Keratinocyte (primary cell): ENCODE data around the gene PNLDC1. TPM values are rescaled to one million over a fixed set of nuclear protein-coding genes. Genes with fewer than 3 reads are reported as not detected.
"Not testable (repeated sequence)": the region's sequence is repeated elsewhere in the genome, so short reads cannot be mapped to it uniquely, and the experiment has no call there.

Source experiments
- DNase-seq: peaks from one replicate; pipeline ENCODE4 v3.0.0-alpha.2; 2011; ENCODE audit warnings: low read depth, missing footprints, low spot score
- FAIRE-seq: peaks from 2 replicates; lab custom pipeline; 2011; peaks lifted over from hg19 to GRCh38; lab: Jason Lieb, UNC
- H2AFZ ChIP-seq: 2 replicates; pipeline ENCODE4 v1.6.0; 2012; ENCODE audit warnings: low read length, control low read depth, inconsistent platforms; ENCODE audit not compliant: control insufficient read depth
- H3K27ac ChIP-seq: 2 replicates; pipeline ENCODE4 v1.5.1; 2011; ENCODE audit warnings: low read length; ENCODE audit not compliant: control insufficient read depth, insufficient read depth
- H3K27me3 ChIP-seq: 3 replicates; pipeline ENCODE4 v1.6.0; 2011; ENCODE audit warnings: low read length; ENCODE audit not compliant: control insufficient read depth, insufficient read depth; ENCODE audit errors: extremely low read depth
- H3K36me3 ChIP-seq, 2 experiments: 2 replicates in 1 of 2; 3 replicates in 1 of 2; pipeline ENCODE4 v1.5.1; 2011; ENCODE audit warnings: low read length in 2 of 2, mild to moderate bottlenecking in 1 of 2; ENCODE audit not compliant: control insufficient read depth in 2 of 2, insufficient read depth in 2 of 2; ENCODE audit errors: extremely low read depth in 1 of 2
- H3K4me1 ChIP-seq: 3 replicates; pipeline ENCODE4 v1.5.1; 2011; ENCODE audit warnings: low read length; ENCODE audit not compliant: control insufficient read depth, insufficient read depth; ENCODE audit errors: extremely low read depth
- H3K4me2 ChIP-seq: 3 replicates; pipeline ENCODE4 v1.6.0; 2011; ENCODE audit warnings: low read depth, low read length; ENCODE audit not compliant: control insufficient read depth, insufficient read depth; ENCODE audit errors: extremely low read depth
- H3K4me3 ChIP-seq, 3 experiments: fragments of 200-600 bp in 1 of 3; sonication (generic) in 1 of 3; 2 replicates in 2 of 3; 3 replicates in 1 of 3; pipeline ENCODE4 v1.5.1; 2011 to 2016; ENCODE audit warnings: low read length in 3 of 3, mild to moderate bottlenecking in 3 of 3, control low read depth in 2 of 3, inconsistent platforms in 1 of 3, low read depth in 1 of 3, mixed read lengths in 1 of 3, mixed run types in 1 of 3, moderate library complexity in 1 of 3; ENCODE audit not compliant: control insufficient read depth in 2 of 3, insufficient read depth in 2 of 3; ENCODE audit errors: extremely low read depth in 1 of 3
- H3K79me2 ChIP-seq: 2 replicates; pipeline ENCODE4 v1.6.0; 2012; ENCODE audit warnings: low read length; ENCODE audit not compliant: control insufficient read depth, insufficient read depth
- H3K9ac ChIP-seq: 3 replicates; pipeline ENCODE4 v1.6.0; 2011; ENCODE audit warnings: low read length; ENCODE audit not compliant: control insufficient read depth, insufficient read depth; ENCODE audit errors: extremely low read depth
- H3K9me1 ChIP-seq: 3 replicates; pipeline ENCODE4 v1.6.0; 2011; ENCODE audit warnings: low read length; ENCODE audit not compliant: control insufficient read depth, insufficient read depth; ENCODE audit errors: extremely low read depth
- H3K9me3 ChIP-seq: 2 replicates; pipeline ENCODE4 v1.5.1; 2012; ENCODE audit warnings: low read depth, low read length; ENCODE audit not compliant: control insufficient read depth
- H4K20me1 ChIP-seq: 3 replicates; pipeline ENCODE4 v1.6.0; 2011; ENCODE audit warnings: low read length; ENCODE audit not compliant: control insufficient read depth, insufficient read depth; ENCODE audit errors: extremely low read depth
- EZH2 ChIP-seq: IDR thresholded peaks from one replicate; pipeline ENCODE4 v1.6.1; 2012; ENCODE audit warnings: inconsistent platforms, mild to moderate bottlenecking, low read length, moderate library complexity
- dilution Hi-C: fragments of 300-500 bp; cut with MboI; formaldehyde crosslinking; loops from one replicate; pipeline ENCODE4 v1.7.0; 2020; ENCODE audit warnings: low sequenced_read_pairs; ENCODE audit not compliant: extremely low pct_ligation_motif_present
- polyA plus RNA-seq, 5 experiments: library from polyadenylated mRNA; depleted of rRNA in 3 of 5; stranded (reverse) in 3 of 5; stranded (forward) in 1 of 5; unstranded in 1 of 5; fragments of >200 nt; gene quantifications; 1 replicate in 1 of 5; 2 replicates in 3 of 5; 3 replicates in 1 of 5; pipeline versions ENCODE4 v1.2.1 to v1.2.3, GENCODE V29; 2011 to 2012; ENCODE audit warnings: missing spikeins in 2 of 5, low read depth in 1 of 5, low replicate concordance in 1 of 5
- TF ChIP-seq, protein P1 (sequence below), 3 experiments: IDR thresholded peaks in 1 of 3; conservative IDR thresholded peaks in 1 of 3; optimal IDR thresholded peaks in 1 of 3; 2 replicates in 2 of 3; 3 replicates in 1 of 3; pipeline versions ENCODE3 to v1.5.1; 2011; ENCODE audit warnings: low read length in 3 of 3, mild to moderate bottlenecking in 3 of 3, moderate library complexity in 2 of 3, control low read depth in 1 of 3, inconsistent platforms in 1 of 3; ENCODE audit not compliant: insufficient read depth in 2 of 3; ENCODE audit errors: extremely low read depth in 1 of 3

PNLDC1 gene
- polyA plus RNA-seq, 1 donor (not counting 4 experiments of a cell fraction or from before 2014, with no cell fraction given), result 0.14 TPM

DNA sequence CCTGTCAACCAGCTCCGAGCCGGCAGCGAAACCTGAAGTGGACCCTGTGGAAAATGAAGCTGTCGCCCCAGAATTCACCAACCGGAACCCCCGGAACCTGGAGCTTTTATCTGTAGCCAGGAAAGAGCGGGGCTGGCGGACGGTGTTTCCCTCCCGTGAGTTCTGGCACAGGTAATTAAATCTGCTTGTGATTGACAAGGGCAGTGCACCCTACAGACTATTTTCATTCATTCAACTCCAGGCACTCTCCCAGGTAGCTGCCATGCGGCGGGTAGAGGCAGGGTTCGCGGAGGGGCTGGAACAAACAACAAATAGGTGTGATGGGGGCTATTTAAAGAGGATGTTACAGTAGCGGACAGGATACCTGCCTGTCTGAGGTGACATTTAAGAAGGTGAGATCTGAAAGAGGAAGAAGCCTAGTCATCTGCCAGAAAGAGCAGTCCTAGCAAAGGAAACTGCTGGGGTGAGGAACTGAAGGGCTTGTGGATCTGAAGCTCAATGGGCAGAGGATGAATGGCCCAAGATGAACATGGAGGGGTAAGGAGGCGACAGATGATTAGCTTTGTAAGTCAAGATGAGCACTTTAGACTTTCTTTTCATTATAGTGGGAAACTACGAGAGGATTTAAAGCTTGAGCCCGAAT, 9.0 kb upstream of the PNLDC1 start:
- Histone ChIP-seq H3K27me3 (no peaks in the 10 kb centered on the region), H3K36me3 (peaks cover 6 to 16% of the 10 kb centered on the region in 2 experiments), H3K4me1 (peaks cover 30% of the 10 kb centered on the region), H2AFZ (peak overlapping the region; percentile 92), H3K9me3 (no peaks in the 10 kb centered on the region), H3K79me2 (peaks cover 75% of the 10 kb centered on the region), H3K9me1 (no peaks in the 10 kb centered on the region), H3K4me3 (peak overlapping the region; percentile 88 to 98 (median 97)), H3K27ac (peak overlapping the region; percentile 82), H4K20me1 (peaks cover 5% of the 10 kb centered on the region), H3K9ac (peak overlapping the region; percentile 85), H3K4me2 (peak overlapping the region; percentile 90)
- DNase-seq (no peak), FAIRE-seq (no peak)
- no peak for TF ChIP-seq EZH2
- TF ChIP-seq, protein P1, sequence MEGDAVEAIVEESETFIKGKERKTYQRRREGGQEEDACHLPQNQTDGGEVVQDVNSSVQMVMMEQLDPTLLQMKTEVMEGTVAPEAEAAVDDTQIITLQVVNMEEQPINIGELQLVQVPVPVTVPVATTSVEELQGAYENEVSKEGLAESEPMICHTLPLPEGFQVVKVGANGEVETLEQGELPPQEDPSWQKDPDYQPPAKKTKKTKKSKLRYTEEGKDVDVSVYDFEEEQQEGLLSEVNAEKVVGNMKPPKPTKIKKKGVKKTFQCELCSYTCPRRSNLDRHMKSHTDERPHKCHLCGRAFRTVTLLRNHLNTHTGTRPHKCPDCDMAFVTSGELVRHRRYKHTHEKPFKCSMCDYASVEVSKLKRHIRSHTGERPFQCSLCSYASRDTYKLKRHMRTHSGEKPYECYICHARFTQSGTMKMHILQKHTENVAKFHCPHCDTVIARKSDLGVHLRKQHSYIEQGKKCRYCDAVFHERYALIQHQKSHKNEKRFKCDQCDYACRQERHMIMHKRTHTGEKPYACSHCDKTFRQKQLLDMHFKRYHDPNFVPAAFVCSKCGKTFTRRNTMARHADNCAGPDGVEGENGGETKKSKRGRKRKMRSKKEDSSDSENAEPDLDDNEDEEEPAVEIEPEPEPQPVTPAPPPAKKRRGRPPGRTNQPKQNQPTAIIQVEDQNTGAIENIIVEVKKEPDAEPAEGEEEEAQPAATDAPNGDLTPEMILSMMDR (optimal IDR thresholded peaks at IDR 0.05 in 1 of 3, IDR thresholded peaks at IDR 0.05 in 1 of 3, conservative IDR thresholded peaks at IDR 0.05 in 1 of 3; ENCODE audit: extremely low read depth in 1 of 3, insufficient read depth in 2 of 3, low read length in 3 of 3), result no peak
- dilution Hi-C loops, result no loop called here

DNA sequence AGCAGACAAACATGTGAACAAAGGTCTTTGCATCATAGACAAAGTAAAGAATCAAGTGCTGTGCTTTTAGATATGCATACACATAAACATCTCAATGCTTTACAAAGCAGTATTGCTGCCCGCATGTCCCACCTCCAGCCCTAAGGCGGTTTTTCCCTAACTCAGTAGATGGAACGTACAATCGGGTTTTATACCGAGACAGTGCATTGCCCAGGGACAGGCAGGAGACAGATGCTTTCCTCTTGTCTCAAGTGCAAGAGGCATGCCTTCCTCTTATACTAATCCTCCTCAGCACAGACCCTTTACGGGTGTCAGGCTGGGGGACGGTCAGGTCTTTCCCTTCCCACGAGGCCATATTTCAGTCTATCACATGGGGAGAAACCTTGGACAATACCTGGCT, 5.1 kb upstream of the PNLDC1 start:
- peaks cover 13% of the 10 kb centered on the region for H3K4me1 ChIP-seq
- H3K4me3 ChIP-seq, H3K9me3 ChIP-seq, H3K9me1 ChIP-seq, H3K27me3 ChIP-seq, DNase-seq, dilution Hi-C loops, H3K9ac ChIP-seq, H2AFZ ChIP-seq, H3K27ac ChIP-seq, H3K4me2 ChIP-seq, H4K20me1 ChIP-seq, FAIRE-seq: not testable (repeated sequence)
- H3K79me2 ChIP-seq, result peaks cover 47% of the 10 kb centered on the region
- H3K36me3 ChIP-seq, result peaks cover 11 to 18% of the 10 kb centered on the region in 2 experiments

DNA sequence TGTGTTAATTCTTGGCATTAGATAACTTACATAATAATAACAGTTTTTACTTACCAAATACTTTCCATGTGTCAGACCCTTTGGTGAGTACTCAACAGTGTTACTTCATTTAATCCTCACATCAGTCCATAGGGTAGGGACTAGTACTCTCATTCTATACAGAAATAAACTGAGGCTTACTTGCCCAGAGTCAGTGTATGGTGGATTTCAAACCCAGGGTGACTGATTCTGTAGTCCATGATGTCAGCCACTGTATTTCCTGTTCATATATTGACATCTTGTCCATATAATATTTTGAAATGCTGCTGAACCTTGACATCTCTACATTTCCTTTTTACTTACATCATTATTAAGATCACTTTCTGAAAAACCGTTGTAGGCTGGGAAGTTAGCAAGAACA, 2.5 kb upstream of the PNLDC1 start:
- H3K9me1 ChIP-seq, result no peaks in the 10 kb centered on the region
- no peak overlapping the region for H3K9ac ChIP-seq
- DNase-seq (no peak), FAIRE-seq (no peak)
- H3K79me2 ChIP-seq, result peaks cover 25% of the 10 kb centered on the region
- no peaks in the 10 kb centered on the region for H3K4me1 ChIP-seq
- H3K27ac ChIP-seq, result no peak overlapping the region
- TF ChIP-seq EZH2, result no peak
- TF ChIP-seq, protein P1 (optimal IDR thresholded peaks at IDR 0.05 in 1 of 3, IDR thresholded peaks at IDR 0.05 in 1 of 3, conservative IDR thresholded peaks at IDR 0.05 in 1 of 3; ENCODE audit: extremely low read depth in 1 of 3, insufficient read depth in 2 of 3, low read length in 3 of 3), result no peak
- no peaks in the 10 kb centered on the region for H4K20me1 ChIP-seq
- H3K4me2 ChIP-seq, result no peak overlapping the region
- H3K4me3 ChIP-seq, result no peak overlapping the region
- H3K36me3 ChIP-seq, result peaks cover 5 to 17% of the 10 kb centered on the region in 2 experiments
- no peak overlapping the region for H2AFZ ChIP-seq
- no peaks in the 10 kb centered on the region for H3K9me3 ChIP-seq
- dilution Hi-C loops, result no loop called here
- H3K27me3 ChIP-seq, result no peaks in the 10 kb centered on the region
